HS-27A (cell line): Measurements from ENCODE around the gene ARL17A.
"Not testable (repeated sequence)": the region's sequence is repeated elsewhere in the genome, so short reads cannot be mapped to it uniquely, and the experiment has no call there.

Source experiments
- DNase-seq: peaks from one replicate; pipeline ENCODE4 v3.0.0-alpha.2; 2012; ENCODE audit warnings: low read depth, missing footprints

ARL17A gene

GRCh38 chr17:46548607-46549006, 30.9 kb downstream of the ARL17A start:
- DNase-seq = not testable (repeated sequence)

DNA sequence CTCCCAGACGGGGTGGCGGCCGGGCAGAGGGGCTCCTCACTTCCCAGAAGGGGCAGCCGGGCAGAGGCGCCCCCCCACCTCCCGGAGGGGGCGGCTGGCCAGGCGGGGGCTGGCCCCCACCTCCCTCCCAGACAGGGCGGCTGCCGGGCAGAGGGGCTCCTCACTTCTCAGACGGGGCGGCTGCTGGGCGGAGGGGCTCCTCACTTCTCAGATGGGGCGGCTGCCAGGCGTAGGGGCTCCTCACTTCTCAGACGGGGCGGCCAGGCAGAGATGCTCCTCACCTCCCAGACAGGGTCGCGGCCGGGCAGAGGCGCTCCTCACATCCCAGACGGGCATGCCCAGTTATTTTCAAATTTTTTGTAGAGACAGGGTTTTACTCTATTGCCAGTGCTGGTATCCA, 44.8 kb downstream of the ARL17A start:
- not testable (repeated sequence) for DNase-seq

- not testable (repeated sequence) for DNase-seq
Observed at GRCh38 chr17:46512168-46512567, 67.3 kb downstream of the ARL17A start, which contains the start of gene LRRC37A2. Gene LRRC37A2 (plus strand): TSS chr17:46512468. CDS start chr17:46512713, 245 bp downstream.

DNA sequence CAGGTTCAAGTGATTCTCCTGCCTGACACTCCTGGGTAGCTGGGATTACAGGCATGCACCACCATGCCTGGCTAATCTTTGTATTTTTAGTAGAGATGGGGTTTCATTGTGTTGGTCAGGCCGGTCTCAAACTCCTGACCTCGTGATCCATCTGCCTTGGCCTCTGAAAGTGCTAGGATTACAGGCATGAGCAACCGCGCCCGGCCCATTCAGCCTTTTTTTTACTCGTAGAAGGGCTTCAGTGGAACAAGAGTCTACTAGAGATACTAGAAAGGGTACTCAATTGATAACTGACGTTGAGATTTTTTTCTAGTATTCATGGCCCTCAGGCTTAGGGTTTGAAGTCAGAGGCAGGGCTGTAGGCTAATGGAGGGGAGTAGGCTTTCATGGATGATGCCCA, 73.6 kb downstream of the ARL17A start:
- not testable (repeated sequence) for DNase-seq

- not testable (repeated sequence) for DNase-seq
Observed at GRCh38 chr17:46499437-46500139, 79.9 kb downstream of the ARL17A start.

DNA sequence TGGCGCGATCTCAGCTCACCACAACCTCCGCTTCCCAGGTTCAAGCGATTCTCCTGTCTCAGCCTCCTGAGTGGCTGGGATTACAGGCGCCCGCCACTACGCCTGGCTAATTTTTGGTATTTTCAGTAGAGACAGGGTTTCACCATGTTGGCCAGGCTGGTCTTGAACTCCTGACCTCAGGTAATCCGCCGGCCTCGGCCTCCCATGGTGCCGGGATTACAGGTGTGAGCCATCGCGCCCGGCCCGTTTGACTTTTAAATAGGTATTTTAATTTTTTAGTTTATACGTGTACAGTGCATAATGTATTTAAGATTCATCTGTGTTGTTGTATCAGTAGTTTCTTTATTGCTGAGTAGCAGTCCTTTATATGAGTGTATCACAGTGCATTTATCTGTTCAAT, 87.5 kb downstream of the ARL17A start:
- DNase-seq = not testable (repeated sequence)

DNA sequence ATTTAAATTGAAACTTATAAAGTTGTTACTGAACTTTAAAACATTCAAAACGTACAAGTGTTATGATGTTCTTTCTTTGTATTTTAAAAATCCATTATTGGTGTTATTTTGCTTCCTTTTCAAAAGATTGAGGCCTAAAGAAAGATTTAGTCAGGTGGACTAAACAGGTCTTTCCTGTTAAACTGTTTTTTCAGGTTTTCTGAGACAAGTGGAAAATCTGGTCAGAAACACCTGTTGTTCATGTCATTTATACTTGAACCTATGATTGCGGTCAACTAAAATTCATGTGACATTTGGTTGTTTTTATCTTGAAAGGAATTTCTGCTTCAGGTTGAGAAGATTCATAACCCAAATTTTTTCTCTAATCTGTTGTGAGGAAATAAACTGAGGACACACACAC, 98.2 kb downstream of the ARL17A start:
- not testable (repeated sequence) for DNase-seq

- not testable (repeated sequence) for DNase-seq
Observed at GRCh38 chr17:46478823-46479222, 100.7 kb downstream of the ARL17A start.

- not testable (repeated sequence) for DNase-seq
Observed at GRCh38 chr17:46475583-46475982, 103.9 kb downstream of the ARL17A start.

GRCh38 chr17:46474489-46474888, 105.0 kb downstream of the ARL17A start:
- DNase-seq = not testable (repeated sequence)

GRCh38 chr17:46467618-46468017, 111.9 kb downstream of the ARL17A start:
- DNase-seq = not testable (repeated sequence)
